Measurements from ENCODE around the gene BPIFB6. TPM values are rescaled to one million over a fixed set of nuclear protein-coding genes. Genes with fewer than 3 reads are reported as not detected.

BPIFB6 gene
- total and polyA plus RNA-seq, 4 donors: not detected

DNA sequence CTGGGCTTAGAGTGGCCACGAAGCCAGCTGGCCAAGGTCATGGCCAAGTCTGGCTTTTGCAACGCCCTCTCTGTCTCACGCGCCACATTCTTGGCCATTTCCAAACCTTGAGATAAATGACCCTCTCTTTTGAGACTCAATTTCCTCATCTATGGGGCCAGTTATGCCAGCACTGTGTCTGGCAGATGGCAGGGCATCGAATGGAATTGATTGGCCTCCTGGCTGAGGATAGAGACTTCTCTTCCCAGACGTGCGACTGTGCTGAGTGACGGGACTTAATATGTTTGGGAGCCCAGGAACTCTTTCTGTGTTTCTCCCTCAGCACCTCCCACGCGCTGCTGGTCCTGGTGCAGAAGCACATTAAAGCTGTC is 16.3 kb upstream of the BPIFB6 start (continued):
- TF ChIP-seq, protein P1, sequence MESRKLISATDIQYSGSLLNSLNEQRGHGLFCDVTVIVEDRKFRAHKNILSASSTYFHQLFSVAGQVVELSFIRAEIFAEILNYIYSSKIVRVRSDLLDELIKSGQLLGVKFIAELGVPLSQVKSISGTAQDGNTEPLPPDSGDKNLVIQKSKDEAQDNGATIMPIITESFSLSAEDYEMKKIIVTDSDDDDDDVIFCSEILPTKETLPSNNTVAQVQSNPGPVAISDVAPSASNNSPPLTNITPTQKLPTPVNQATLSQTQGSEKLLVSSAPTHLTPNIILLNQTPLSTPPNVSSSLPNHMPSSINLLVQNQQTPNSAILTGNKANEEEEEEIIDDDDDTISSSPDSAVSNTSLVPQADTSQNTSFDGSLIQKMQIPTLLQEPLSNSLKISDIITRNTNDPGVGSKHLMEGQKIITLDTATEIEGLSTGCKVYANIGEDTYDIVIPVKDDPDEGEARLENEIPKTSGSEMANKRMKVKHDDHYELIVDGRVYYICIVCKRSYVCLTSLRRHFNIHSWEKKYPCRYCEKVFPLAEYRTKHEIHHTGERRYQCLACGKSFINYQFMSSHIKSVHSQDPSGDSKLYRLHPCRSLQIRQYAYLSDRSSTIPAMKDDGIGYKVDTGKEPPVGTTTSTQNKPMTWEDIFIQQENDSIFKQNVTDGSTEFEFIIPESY (IDR thresholded peaks at IDR 0.05): no peak

DNA sequence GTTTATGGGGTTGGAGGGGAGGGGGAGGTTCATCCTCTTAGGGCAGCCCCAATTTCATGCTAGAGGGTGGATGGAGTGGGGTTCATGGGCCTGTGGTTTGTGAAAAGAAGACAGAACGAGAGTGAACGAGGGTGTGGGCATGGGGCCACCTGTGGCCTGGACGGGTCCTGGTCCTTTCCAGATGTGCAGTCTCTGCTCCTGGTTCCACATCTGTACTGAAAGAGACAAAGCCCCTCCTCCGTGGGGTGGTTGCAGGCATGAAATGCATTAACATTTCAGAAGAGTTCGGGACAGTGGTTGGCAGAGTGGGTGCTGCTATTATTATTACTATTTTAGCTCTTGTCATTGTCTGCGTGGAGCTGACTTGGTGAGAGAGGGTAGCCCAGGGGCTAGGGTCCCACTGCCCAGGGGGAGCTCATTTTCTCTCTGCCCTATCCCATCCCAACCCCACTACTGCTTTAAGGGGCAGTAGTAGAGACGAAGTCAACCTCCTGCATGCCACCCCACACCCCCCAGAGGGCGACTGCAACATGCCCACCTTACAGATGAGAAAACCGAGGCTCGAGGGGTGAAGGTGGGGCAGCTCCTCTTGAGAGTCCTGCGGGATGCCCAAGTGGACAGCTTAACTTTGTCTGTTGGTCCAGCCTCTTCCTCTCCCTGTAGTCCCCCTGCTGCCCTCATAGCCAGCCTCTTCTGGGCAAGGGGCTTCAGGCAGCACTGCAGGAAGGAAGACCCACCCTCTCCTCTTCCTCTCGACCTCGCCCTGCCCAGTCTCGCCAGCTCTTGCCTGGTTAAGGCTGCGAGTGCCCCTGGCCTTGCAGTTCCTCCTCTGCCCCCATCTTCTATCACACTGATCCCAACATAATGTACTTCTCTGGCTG is 15.5 kb upstream of the BPIFB6 start:
- Histone ChIP-seq H3K9ac (ENCODE audit: low read depth in 1 of 2, low read length in 2 of 2) (no peak overlapping the region), H3K36me3 (ENCODE audit: control insufficient read depth in 4 of 4, insufficient read depth in 3 of 4, low read depth in 1 of 4, low read length in 3 of 4) (no peaks in the 10 kb centered on the region), H3K27me3 (ENCODE audit: control insufficient read depth in 4 of 4, insufficient read depth in 4 of 4, low read length in 3 of 4) (peaks cover 0 to 2% (median 0%) of the 10 kb centered on the region in 4 donors), H3K4me3 (ENCODE audit: low read depth in 1 of 3, low read length in 3 of 3) (no peak overlapping the region), H3K9me3 (ENCODE audit: control insufficient read depth in 4 of 4, low read length in 3 of 4) (no peaks in the 10 kb centered on the region), H3K27ac (ENCODE audit: low read depth in 1 of 2, low read length in 2 of 2) (no peak overlapping the region), H3K4me1 (ENCODE audit: control insufficient read depth in 4 of 4, insufficient read depth in 4 of 4, low read length in 3 of 4) (no peaks in the 10 kb centered on the region)
- WGBS: 79% methylated on average over 15 of the region's 15 CpGs
- DNase-seq (ENCODE audit: low spot score): no peak
- TF ChIP-seq GABPA (IDR thresholded peaks at IDR 0.05 in 1 of 2, conservative IDR thresholded peaks at IDR 0.05 in 1 of 2): no peak
- TF ChIP-seq, protein P2, sequence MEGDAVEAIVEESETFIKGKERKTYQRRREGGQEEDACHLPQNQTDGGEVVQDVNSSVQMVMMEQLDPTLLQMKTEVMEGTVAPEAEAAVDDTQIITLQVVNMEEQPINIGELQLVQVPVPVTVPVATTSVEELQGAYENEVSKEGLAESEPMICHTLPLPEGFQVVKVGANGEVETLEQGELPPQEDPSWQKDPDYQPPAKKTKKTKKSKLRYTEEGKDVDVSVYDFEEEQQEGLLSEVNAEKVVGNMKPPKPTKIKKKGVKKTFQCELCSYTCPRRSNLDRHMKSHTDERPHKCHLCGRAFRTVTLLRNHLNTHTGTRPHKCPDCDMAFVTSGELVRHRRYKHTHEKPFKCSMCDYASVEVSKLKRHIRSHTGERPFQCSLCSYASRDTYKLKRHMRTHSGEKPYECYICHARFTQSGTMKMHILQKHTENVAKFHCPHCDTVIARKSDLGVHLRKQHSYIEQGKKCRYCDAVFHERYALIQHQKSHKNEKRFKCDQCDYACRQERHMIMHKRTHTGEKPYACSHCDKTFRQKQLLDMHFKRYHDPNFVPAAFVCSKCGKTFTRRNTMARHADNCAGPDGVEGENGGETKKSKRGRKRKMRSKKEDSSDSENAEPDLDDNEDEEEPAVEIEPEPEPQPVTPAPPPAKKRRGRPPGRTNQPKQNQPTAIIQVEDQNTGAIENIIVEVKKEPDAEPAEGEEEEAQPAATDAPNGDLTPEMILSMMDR (IDR thresholded peaks at IDR 0.05; ENCODE audit: low read depth, low read length, missing input control): no peak
- TF ChIP-seq SP1 (IDR thresholded peaks at IDR 0.05): no peak
- TF ChIP-seq, protein P1 (IDR thresholded peaks at IDR 0.05): no peak

DNA sequence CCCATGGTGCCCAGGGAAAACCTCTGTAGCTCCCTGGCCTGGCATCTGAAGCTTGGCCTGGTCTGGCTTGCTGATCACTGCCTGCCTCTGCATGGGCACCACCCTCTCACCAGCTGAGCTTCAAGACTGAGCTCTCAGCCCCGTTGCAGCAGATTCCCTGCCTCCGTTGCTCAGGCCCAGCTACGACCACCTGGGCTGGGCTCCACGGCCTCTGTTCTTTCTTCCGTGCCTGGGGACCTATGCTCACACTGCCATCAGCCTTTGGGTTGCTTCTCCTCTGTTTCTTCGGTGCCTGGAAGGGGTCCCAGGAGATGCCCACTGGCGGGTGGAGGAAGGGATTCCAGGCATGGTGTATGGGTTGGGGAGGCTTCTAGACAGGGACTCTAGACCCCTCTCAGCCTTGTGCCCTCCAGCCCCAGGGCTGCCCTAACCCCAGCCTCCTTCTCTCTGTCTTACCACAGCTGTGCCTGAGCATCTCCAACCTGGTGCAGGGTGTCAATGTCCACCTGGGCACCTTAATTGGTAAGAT is 14.8 kb upstream of the BPIFB6 start:
- Histone ChIP-seq H3K4me1 (ENCODE audit: control insufficient read depth in 4 of 4, insufficient read depth in 4 of 4, low read length in 3 of 4) (no peaks in the 10 kb centered on the region), H3K27me3 (ENCODE audit: control insufficient read depth in 4 of 4, insufficient read depth in 4 of 4, low read length in 3 of 4) (peaks cover 0 to 2% (median 0%) of the 10 kb centered on the region in 4 donors), H3K9ac (ENCODE audit: low read depth in 1 of 2, low read length in 2 of 2) (no peak overlapping the region), H3K27ac (ENCODE audit: low read depth in 1 of 2, low read length in 2 of 2) (no peak overlapping the region), H3K9me3 (ENCODE audit: control insufficient read depth in 4 of 4, low read length in 3 of 4) (no peaks in the 10 kb centered on the region), H3K36me3 (ENCODE audit: control insufficient read depth in 4 of 4, insufficient read depth in 3 of 4, low read depth in 1 of 4, low read length in 3 of 4) (no peaks in the 10 kb centered on the region), H3K4me3 (ENCODE audit: low read depth in 1 of 3, low read length in 3 of 3) (no peak overlapping the region)
- DNase-seq (ENCODE audit: low spot score): no peak
- WGBS: 79% methylated on average over 7 of the region's 7 CpGs
- TF ChIP-seq HNF4G (IDR thresholded peaks at IDR 0.05) (no peak), YY1 (IDR thresholded peaks at IDR 0.05) (no peak), RAD21 (IDR thresholded peaks at IDR 0.05) (no peak), TAF1 (conservative IDR thresholded peaks at IDR 0.05) (no peak), HNF4A (conservative IDR thresholded peaks at IDR 0.05) (no peak), EGR1 (IDR thresholded peaks at IDR 0.05; ENCODE audit: low read depth in 2 of 2) (no peak), NR2F2 (IDR thresholded peaks at IDR 0.05) (no peak), FOXA2 (IDR thresholded peaks at IDR 0.05) (no peak)
- TF ChIP-seq, protein P3, sequence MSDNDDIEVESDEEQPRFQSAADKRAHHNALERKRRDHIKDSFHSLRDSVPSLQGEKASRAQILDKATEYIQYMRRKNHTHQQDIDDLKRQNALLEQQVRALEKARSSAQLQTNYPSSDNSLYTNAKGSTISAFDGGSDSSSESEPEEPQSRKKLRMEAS (IDR thresholded peaks at IDR 0.05): no peak
- TF ChIP-seq, protein P1 (IDR thresholded peaks at IDR 0.05): no peak
- TF ChIP-seq, protein P4, sequence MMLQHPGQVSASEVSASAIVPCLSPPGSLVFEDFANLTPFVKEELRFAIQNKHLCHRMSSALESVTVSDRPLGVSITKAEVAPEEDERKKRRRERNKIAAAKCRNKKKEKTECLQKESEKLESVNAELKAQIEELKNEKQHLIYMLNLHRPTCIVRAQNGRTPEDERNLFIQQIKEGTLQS (IDR thresholded peaks at IDR 0.05): no peak
- TF ChIP-seq, protein P2 (IDR thresholded peaks at IDR 0.05; ENCODE audit: low read depth, low read length, missing input control): no peak
